NCI-H146 treated with DMSO at 0.1 percent for 48 hours (cell line): ENCODE results near the gene TMEM63A.

Experiments used
- DNase-seq: peaks from one replicate; lab custom pipeline; 2025; ENCODE audit not compliant: unreplicated experiment; lab: John Stamatoyannopoulos, UW

Gene TMEM63A

GRCh38 chr1:225868631-225869330 is 13.4 kb downstream of the TMEM63A start:
- DNase-seq: peak; percentile 83

- no peak for DNase-seq
Measured at GRCh38 chr1:225866981-225867380, 15.2 kb downstream of the TMEM63A start.

- DNase-seq: no peak
Measured at GRCh38 chr1:225866061-225866837, 15.9 kb downstream of the TMEM63A start.

GRCh38 chr1:225865514-225865913 is 16.7 kb downstream of the TMEM63A start:
- no peak for DNase-seq

GRCh38 chr1:225863167-225863566 is 19.0 kb downstream of the TMEM63A start:
- DNase-seq: no peak

- DNase-seq: no peak
Measured at GRCh38 chr1:225862581-225862950, 19.6 kb downstream of the TMEM63A start.

- no peak for DNase-seq
Measured at GRCh38 chr1:225861834-225862580, 20.2 kb downstream of the TMEM63A start.

GRCh38 chr1:225860876-225861441 is 21.2 kb downstream of the TMEM63A start:
- DNase-seq: no peak

GRCh38 chr1:225860107-225860506 is 22.1 kb downstream of the TMEM63A start:
- no peak for DNase-seq

- DNase-seq: no peak
Measured at GRCh38 chr1:225859151-225859550, 23.0 kb downstream of the TMEM63A start.

- no peak for DNase-seq
Measured at GRCh38 chr1:225857256-225857655, 24.9 kb downstream of the TMEM63A start.

GRCh38 chr1:225855503-225856300 is 26.5 kb downstream of the TMEM63A start:
- no peak for DNase-seq

- DNase-seq: no peak
Measured at GRCh38 chr1:225853441-225853840, 28.7 kb downstream of the TMEM63A start.

GRCh38 chr1:225852413-225853124 is 29.6 kb downstream of the TMEM63A start:
- no peak for DNase-seq

GRCh38 chr1:225851805-225852204 is 30.4 kb downstream of the TMEM63A start:
- no peak for DNase-seq

- no peak for DNase-seq
Measured at GRCh38 chr1:225850370-225850769, 31.8 kb downstream of the TMEM63A start.

GRCh38 chr1:225849925-225850324 is 32.3 kb downstream of the TMEM63A start:
- DNase-seq: no peak

- no peak for DNase-seq
Measured at GRCh38 chr1:225848030-225848955, 33.9 kb downstream of the TMEM63A start.

- peak; percentile 88 for DNase-seq
Measured at GRCh38 chr1:225847610-225848009, 34.6 kb downstream of the TMEM63A start.
